Right lobe of liver (tissue), 4 donors: Measurements from ENCODE around the gene NPR1.

ENCODE experiments used
- CTCF ChIP-seq, 4 donors: fragments of 200-600 bp in 3 of 4; fragments of 450-650 bp in 1 of 4; IDR thresholded peaks; one replicate each; pipeline versions ENCODE4 v1.5.1 to v1.8.0; 2016 to 2022; ENCODE audit warnings: antibody characterized with exemption in 4 of 4, mild to moderate bottlenecking in 2 of 4
- POLR2A ChIP-seq: fragments of 450-650 bp; IDR thresholded peaks from one replicate; pipeline ENCODE4 v1.6.1; 2017; ENCODE audit warnings: antibody characterized with exemption, mild to moderate bottlenecking
- donor health status: DM: no; HTN: no; CAD: no.
- donor health status: DM: no; HTN: no; CAD: no.
- donor health status: DM: no; HTN: yes; CAD: no.

- TF ChIP-seq POLR2A (no peak), CTCF (IDR thresholded peaks at IDR 0.05) (no peak)
Observed at GRCh38 chr1:153678519-153679336, at the start of gene NPR1.
